ENCODE measurements around the gene PRKG1.

PRKG1 gene

DNA sequence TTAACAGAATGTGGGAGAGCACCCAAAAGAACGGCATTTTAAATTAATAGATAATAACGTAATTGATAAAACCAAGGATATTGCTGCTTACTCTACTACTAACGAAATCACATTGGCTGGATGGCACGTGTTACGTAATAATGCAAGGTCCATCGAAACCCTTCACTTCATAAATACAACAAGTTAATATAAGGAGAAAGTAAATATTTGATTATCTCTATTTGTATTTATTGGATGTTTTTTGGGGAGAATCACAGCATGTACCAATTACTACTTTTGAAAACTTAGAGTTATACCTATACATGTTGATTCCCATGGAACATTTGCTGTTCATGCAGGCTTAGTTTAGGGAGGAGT lies 1.6 kb downstream of the PRKG1 start:
- DNase-seq (ENCODE audit: low read depth in 2 of 3, low spot score in 1 of 3): no peak

- no peak for DNase-seq (ENCODE audit: low read depth in 2 of 3, low spot score in 1 of 3)
Measured at GRCh38 chr10:51076299-51076841, 2.1 kb downstream of the PRKG1 start.

DNA sequence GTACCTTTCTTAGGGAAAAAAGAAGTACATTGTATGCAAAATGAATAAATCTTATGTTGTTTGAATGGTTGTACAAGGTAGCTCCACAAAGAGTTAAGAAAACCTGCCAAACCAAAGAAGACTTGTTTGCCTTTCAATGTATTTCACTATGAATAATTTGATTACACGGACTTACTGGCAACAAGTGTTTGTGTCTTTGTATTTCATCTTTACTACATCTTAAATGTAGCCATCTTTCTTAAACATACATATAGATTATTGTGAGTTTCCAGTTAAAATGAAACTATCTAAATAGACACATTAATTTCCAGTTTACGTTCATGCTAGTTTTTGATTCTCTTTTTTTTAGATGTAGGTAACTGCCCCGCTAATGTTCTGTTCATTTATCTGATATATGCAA lies 2.8 kb downstream of the PRKG1 start:
- DNase-seq (ENCODE audit: low read depth in 2 of 3, low spot score in 1 of 3): no peak

DNA sequence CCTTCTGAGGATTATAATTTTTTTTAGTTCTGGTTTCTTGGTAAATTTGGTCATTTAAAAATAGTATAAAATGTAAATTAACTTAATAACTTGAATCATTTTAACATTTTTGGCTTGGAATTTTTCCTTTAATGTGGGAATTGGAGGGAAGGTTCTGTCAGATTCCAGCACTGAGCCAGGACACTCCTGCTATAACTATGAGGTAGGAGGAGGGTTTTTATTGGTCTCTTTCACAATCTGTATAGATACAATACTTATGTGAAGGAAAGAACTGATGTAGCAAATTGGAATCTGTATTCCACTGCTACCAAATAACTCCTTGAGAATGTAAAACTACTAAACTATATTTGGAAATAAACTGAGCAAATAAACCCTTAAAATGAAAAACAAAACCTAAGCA lies 3.2 kb downstream of the PRKG1 start:
- DNase-seq (ENCODE audit: low read depth in 2 of 3, low spot score in 1 of 3): no peak

DNA sequence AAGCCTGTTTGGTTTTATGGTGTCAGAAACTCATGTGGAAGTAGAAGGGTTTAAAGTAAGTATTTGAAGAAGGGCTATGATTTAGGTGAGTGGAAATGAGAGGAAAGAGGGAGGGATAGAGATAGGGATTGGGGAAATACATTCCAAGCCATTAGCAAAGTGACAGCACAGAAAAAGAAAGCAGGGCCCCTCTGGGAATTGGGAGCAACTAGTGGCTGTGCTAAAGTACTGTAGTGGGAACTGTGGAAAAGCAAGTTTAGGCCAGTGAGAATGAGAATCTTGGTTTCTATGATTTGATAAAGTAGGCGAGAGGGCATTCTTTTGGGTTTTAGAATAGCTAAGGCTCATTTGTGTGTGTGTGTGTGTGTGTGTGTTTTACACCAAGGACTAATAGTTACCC lies 5.0 kb downstream of the PRKG1 start:
- DNase-seq (ENCODE audit: low read depth in 2 of 3, low spot score in 1 of 3): no peak

DNA sequence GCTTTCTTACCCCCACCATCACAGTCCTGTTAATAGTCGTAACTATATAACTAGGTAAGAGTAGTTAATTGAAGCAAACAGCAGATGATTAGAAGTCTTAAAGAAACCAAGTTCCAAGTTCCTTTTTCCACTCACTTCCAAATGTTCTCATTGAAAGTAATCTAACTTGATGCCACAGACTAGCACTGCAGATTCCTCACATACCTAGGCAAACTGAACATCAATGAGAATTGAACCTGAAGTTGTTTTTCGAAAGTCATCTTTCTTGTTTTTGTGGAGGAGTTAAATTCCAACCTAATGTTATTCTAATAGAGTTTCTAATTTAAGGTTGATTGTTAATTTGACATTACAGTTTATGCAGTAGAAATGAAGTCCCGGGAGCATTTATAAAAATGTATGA lies 5.5 kb downstream of the PRKG1 start:
- no peak for DNase-seq (ENCODE audit: low read depth in 2 of 3, low spot score in 1 of 3)

DNA sequence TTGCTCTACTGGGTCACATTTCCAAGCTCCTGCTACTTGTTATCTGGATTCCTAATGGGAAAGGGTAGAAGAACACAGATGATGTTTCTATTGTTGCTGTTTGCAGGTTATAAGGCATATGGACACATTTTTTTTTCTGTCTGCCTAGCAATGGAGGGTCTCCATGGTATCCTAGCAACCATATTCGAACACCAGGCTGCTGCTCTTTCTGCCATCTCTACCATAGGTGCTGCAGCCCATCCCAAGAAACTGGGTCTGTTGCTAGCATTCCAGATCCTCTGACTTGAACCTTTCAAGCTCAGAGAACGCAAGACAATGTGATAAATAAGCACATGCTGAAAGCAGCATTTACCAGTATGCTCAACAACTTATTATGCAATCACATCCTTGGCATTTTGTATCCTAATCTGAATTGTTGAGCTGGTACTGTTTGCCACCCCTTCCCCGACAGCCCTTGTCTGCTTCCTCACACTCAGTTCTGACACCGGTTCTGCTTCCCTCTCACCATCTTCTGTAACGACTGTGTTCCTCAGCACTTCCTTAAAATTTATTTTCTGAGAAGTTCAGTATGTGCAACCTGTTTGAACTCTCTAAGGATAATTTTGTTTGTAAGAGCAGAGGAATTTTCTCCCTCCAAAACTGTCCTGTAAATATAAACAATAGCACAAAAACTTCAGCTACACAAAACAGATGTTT lies 6.2 kb downstream of the PRKG1 start:
- no peak for DNase-seq (ENCODE audit: low read depth in 2 of 3, low spot score in 1 of 3)

DNA sequence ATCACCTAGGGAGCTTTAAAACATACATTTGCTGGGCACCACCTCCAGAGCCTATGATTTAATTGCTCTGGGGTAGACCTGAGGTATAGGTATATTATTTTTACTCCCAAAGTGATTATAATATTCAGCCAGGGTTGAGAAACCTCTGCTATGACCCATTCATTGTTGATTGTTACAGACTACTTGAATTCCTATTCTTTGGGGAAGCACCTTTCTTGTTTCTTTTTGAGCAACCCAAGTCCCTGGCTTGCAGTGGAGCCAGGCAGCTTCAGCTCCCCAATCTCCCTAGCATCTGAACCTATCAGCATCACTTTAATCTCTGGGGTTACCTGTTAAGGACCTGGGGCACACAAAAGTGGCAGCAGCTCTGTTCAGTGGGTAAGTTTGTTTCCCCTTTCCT lies 8.6 kb downstream of the PRKG1 start:
- no peak for DNase-seq (ENCODE audit: low read depth in 2 of 3, low spot score in 1 of 3)

DNA sequence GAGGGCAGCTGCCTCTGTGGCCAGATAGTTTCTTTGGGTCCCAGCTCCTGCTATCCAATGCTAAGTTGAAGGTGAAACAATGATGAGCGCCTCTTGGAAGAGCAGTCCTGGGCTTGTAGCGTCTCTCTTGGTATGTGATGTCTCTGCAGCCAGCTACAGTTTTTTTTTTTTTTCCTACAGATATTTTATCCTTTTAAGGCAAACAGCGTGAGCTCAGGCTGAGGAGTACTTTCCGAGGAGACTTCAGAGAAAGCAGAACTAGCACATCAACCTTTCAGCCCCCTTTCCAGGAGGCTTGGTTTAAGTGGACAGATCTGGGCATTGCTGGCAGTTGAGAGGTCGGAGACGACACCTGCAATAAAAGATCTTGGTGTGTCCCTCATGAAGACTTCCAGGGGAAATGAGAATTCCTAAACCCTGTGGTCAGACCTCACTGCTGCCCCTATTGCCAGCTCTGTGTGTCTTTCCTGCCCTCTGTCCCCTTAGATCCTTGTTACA lies 9.1 kb downstream of the PRKG1 start:
- DNase-seq (ENCODE audit: low read depth in 2 of 3, low spot score in 1 of 3): no peak

- DNase-seq (ENCODE audit: low read depth in 2 of 3, low spot score in 1 of 3): no peak
Measured at GRCh38 chr10:51085204-51085603, 10.9 kb downstream of the PRKG1 start.

- DNase-seq (ENCODE audit: low read depth in 2 of 3, low spot score in 1 of 3): no peak
Measured at GRCh38 chr10:51086710-51087109, 12.4 kb downstream of the PRKG1 start.

GRCh38 chr10:51087114-51087513 lies 12.8 kb downstream of the PRKG1 start:
- no peak for DNase-seq (ENCODE audit: low read depth in 2 of 3, low spot score in 1 of 3)

GRCh38 chr10:51090190-51090589 lies 15.9 kb downstream of the PRKG1 start:
- DNase-seq (ENCODE audit: low read depth in 2 of 3, low spot score in 1 of 3): no peak

DNA sequence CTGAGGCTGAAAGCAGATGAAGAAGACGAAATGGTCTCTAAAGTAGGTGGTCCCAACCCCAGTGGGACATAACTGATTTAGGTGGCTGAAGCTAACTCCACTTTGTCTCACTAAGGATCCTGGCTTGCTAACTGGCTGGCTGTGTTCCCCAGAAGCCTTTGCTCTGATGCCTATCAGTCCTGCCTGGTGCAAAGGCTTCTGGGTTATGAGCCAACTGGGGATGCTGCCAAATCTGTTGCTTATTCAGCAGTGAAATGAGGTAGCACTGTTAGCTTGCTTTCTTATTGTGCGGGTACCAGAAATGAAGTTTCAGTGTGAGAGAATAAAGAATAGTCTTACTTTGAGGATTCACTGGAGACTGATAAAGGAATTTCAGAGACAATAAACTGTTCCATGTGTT lies 18.1 kb downstream of the PRKG1 start:
- no peak for DNase-seq (ENCODE audit: low read depth in 2 of 3, low spot score in 1 of 3)

- DNase-seq (ENCODE audit: low read depth in 2 of 3, low spot score in 1 of 3): no peak
Measured at GRCh38 chr10:51095444-51095843, 21.2 kb downstream of the PRKG1 start.

DNA sequence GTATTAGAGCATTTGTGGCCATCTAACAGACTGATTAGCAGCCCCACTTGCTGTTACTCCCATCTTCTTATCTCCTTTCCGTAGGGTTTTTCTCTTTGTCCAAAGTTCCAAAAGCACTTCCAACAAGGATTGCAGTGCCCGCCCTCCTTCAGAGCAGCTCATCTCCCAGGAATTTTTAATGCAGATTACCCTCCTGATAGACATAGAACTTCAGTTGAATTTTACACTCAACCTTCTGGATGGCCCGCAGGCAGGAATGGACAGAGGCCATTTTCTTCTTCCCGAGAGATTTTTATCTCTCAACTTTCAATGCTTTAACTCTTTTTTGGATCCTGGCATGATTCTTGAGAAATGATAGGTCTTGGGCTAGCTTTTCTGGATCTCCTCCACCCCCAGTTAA lies 23.3 kb downstream of the PRKG1 start:
- no peak for DNase-seq (ENCODE audit: low read depth in 2 of 3, low spot score in 1 of 3)

GRCh38 chr10:51100221-51100620 lies 25.9 kb downstream of the PRKG1 start:
- DNase-seq (ENCODE audit: low read depth in 2 of 3, low spot score in 1 of 3): no peak

- no peak for DNase-seq (ENCODE audit: low read depth in 2 of 3, low spot score in 1 of 3)
Measured at GRCh38 chr10:51103554-51104217, 29.4 kb downstream of the PRKG1 start.

GRCh38 chr10:51106311-51106945 lies 32.1 kb downstream of the PRKG1 start:
- no peak for DNase-seq (ENCODE audit: low read depth in 2 of 3, low spot score in 1 of 3)

- no peak for DNase-seq (ENCODE audit: low read depth in 2 of 3, low spot score in 1 of 3)
Measured at GRCh38 chr10:51108406-51108805, 34.1 kb downstream of the PRKG1 start.

DNA sequence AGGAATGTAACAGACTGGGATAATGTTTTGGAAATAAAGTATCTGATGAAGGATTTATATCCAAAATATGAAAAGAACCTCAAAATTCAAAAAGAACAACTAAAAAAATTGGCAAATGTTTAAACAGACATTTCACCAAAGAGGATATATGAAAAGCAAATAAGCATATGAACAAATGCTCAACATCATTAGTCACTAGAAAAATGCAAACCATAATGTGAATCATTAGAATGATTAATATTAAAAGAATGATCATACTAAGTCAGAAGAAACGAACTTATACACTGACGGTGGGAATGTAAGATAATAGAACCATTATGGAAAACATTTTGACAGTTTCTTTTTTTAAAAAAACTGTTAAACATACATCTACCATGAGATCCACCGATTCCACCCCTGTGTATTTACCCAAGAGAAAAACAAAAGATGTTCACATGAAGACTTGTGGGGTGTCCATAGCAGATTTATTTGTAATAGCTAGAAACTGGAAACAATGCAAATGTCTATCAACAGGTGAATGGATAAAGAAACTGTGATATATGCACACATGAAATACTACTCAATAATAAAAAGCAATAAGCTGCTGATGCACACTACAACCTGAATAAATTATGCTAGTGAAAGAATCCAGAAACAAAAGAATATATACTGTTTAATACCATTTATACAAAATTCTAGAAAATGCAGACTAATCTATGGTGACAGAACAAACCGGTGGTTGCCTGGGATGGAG lies 35.7 kb downstream of the PRKG1 start:
- no peak for DNase-seq (ENCODE audit: low read depth in 2 of 3, low spot score in 1 of 3)

- no peak for DNase-seq (ENCODE audit: low read depth in 2 of 3, low spot score in 1 of 3)
Measured at GRCh38 chr10:51112013-51112412, 37.7 kb downstream of the PRKG1 start.

All from stimulated activated CD4-positive, alpha-beta T cell treated with anti-CD3 and anti-CD28 coated beads, Interleukin-12 subunit alpha, Interleukin-12 subunit beta, amount 100 ng/mL, for 48 hours (primary cell).